ENCODE data around the gene GPD1L.

Gene GPD1L

DNA sequence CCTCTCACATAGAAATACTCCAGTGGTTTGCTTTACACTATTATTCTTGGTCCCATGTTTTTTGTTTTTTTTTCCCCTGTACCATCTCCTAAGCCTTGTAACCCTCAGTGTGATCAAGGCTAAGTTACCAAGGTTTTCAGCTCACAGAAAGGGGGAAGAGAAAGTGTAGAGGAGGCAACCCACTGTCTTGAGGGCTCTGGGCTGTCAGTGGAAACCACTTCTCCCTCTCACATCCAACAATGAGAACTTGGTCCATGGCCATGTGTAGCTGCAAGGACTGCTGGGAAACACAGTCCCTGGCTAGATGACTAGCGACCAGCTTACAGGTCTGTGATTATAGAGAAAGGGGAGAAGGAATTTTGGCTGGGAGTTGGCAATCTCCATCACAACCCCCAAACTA, 30.3 kb downstream of the GPD1L start:
- H2AFZ ChIP-seq (ENCODE audit: low read length, unreplicated experiment), result no peak overlapping the region
- no peak overlapping the region for H3K27ac ChIP-seq (ENCODE audit: low read depth, low read length)
- no peaks in the 10 kb centered on the region for H3K27me3 ChIP-seq (ENCODE audit: insufficient read depth, low read length)
- H3K4me1 ChIP-seq (ENCODE audit: control insufficient read depth, insufficient read depth, low read length, unreplicated experiment), result no peaks in the 10 kb centered on the region
- no peak overlapping the region for H3K4me3 ChIP-seq (ENCODE audit: low read depth, low read length)
- no peaks in the 10 kb centered on the region for H3K79me2 ChIP-seq (ENCODE audit: control insufficient read depth, insufficient read depth, low read length, unreplicated experiment)
- H3K36me3 ChIP-seq (ENCODE audit: insufficient read depth, low read length), result no peaks in the 10 kb centered on the region

DNA sequence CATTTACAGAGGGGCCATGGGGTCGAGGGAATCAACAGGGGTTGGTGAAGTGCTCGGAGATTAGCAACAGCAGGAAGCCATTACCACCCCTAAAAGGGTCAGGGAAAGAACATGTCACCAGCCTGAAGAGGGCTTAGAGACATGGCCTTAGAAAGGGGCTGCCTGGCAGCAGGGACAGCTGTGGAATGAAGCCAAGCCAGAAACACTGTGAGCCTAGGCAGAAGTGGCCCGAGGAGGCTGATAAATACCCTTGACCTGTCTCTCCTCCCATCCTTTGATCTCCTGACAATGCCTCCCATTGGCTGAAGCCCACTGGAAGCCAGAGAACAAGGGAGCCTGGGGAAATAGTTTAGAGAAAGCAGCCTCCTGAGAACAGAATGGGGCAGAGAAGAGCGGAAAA, 31.4 kb downstream of the GPD1L start:
- Histone ChIP-seq H3K4me1 (ENCODE audit: control insufficient read depth, insufficient read depth, low read length, unreplicated experiment) (no peaks in the 10 kb centered on the region), H3K27me3 (ENCODE audit: insufficient read depth, low read length) (no peaks in the 10 kb centered on the region), H3K79me2 (ENCODE audit: control insufficient read depth, insufficient read depth, low read length, unreplicated experiment) (no peaks in the 10 kb centered on the region), H3K4me3 (ENCODE audit: low read depth, low read length) (no peak overlapping the region), H3K36me3 (ENCODE audit: insufficient read depth, low read length) (no peaks in the 10 kb centered on the region), H2AFZ (ENCODE audit: low read length, unreplicated experiment) (no peak overlapping the region), H3K27ac (ENCODE audit: low read depth, low read length) (no peak overlapping the region)

DNA sequence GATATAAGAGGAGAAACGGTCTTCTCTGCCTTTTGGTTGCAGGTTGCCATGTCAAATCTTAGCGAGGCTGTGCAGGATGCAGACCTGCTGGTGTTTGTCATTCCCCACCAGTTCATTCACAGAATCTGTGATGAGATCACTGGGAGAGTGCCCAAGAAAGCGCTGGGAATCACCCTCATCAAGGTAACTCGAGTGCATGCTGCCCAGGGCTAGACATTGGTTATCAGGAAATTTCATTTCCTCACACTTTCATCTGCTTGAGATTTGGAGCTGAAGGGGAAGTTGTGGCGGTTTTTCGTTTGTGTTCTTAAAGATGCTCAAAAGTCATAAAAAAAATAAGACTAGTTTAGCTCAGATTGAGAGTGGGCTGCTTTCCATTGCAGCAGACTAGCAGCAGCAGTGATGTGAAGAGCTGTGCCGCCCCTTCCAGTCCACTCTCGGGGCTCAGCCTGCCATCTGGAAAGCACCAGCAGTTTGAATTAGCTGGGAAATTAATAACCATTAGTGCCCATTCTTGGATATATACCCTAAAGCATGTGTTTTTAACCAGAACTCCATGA, 32.2 kb downstream of the GPD1L start:
- no peaks in the 10 kb centered on the region for H3K36me3 ChIP-seq (ENCODE audit: insufficient read depth, low read length)
- H3K4me1 ChIP-seq (ENCODE audit: control insufficient read depth, insufficient read depth, low read length, unreplicated experiment), result no peaks in the 10 kb centered on the region
- no peak overlapping the region for H2AFZ ChIP-seq (ENCODE audit: low read length, unreplicated experiment)
- H3K79me2 ChIP-seq (ENCODE audit: control insufficient read depth, insufficient read depth, low read length, unreplicated experiment), result no peaks in the 10 kb centered on the region
- H3K4me3 ChIP-seq (ENCODE audit: low read depth, low read length), result no peak overlapping the region
- H3K27ac ChIP-seq (ENCODE audit: low read depth, low read length), result no peak overlapping the region
- no peaks in the 10 kb centered on the region for H3K27me3 ChIP-seq (ENCODE audit: insufficient read depth, low read length)

DNA sequence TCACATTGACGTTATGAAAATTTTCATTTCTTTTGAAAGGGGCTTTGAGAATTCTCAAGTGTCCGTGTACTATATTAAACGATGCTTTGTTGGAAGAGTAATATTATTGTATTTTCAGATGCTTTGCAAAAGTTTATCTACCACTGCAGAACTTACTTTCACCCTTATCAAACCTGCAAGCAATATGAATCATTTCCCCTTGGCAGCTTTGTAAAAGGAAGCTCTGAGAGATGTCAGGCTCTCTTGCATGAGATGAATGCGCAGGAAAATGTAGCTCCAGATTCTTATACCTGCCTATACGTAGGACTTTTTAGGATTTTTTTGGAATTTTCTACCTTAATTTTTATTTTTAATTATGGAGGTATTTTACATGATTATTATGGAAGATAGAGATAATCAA, 34.5 kb downstream of the GPD1L start:
- Histone ChIP-seq H3K79me2 (ENCODE audit: control insufficient read depth, insufficient read depth, low read length, unreplicated experiment) (no peaks in the 10 kb centered on the region), H3K36me3 (ENCODE audit: insufficient read depth, low read length) (no peaks in the 10 kb centered on the region), H3K27me3 (ENCODE audit: insufficient read depth, low read length) (no peaks in the 10 kb centered on the region), H3K27ac (ENCODE audit: low read depth, low read length) (no peak overlapping the region), H2AFZ (ENCODE audit: low read length, unreplicated experiment) (no peak overlapping the region), H3K4me1 (ENCODE audit: control insufficient read depth, insufficient read depth, low read length, unreplicated experiment) (no peaks in the 10 kb centered on the region), H3K4me3 (ENCODE audit: low read depth, low read length) (no peak overlapping the region)

DNA sequence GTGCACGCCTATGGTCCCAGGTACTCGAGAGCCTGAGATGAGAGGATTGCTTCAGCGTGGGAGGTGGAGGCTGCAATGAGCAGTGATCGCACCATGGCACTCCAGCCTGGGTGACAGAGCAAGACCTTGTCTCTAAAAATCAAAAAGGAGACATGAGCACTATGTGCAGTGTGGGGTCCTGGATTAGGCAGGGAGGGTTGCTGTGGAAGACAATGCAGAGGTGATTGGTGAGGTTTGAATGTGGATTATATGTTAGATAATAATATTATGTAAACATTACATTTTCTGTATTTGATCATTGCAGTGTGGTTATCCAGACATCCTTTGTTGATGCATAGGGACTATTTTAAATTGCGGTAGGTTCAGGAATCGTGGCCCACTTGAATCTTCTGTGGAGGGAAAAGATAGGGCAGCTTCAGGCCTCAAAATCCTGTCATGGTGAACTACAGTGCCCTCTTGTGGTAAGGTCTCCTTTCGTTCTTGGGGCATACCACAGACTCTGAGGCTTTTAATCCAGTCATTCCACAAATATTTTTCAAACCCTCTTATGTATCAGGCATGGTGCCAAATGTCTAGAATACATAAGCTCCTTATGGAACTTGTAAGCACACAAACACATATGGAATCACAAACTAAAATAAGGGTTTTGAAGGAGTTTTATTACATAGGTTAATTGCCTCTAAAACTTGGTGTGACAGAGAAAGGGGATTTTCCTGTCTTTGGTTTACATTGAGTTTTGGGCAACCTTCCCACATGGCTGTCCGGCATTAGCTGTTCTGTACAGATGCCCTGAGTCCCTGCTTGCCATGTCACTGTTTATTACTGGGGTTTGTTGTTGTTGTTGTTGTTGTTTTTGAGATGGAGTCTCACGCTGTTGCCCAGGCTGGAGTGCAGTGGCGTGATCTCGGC, 37.7 kb downstream of the GPD1L start:
- Histone ChIP-seq H3K79me2 (ENCODE audit: control insufficient read depth, insufficient read depth, low read length, unreplicated experiment) (no peaks in the 10 kb centered on the region), H3K4me1 (ENCODE audit: control insufficient read depth, insufficient read depth, low read length, unreplicated experiment) (peaks cover 4% of the 10 kb centered on the region), H2AFZ (ENCODE audit: low read length, unreplicated experiment) (no peak overlapping the region), H3K4me3 (ENCODE audit: low read depth, low read length) (no peak overlapping the region), H3K36me3 (ENCODE audit: insufficient read depth, low read length) (no peaks in the 10 kb centered on the region), H3K27me3 (ENCODE audit: insufficient read depth, low read length) (no peaks in the 10 kb centered on the region), H3K27ac (ENCODE audit: low read depth, low read length) (no peak overlapping the region)

DNA sequence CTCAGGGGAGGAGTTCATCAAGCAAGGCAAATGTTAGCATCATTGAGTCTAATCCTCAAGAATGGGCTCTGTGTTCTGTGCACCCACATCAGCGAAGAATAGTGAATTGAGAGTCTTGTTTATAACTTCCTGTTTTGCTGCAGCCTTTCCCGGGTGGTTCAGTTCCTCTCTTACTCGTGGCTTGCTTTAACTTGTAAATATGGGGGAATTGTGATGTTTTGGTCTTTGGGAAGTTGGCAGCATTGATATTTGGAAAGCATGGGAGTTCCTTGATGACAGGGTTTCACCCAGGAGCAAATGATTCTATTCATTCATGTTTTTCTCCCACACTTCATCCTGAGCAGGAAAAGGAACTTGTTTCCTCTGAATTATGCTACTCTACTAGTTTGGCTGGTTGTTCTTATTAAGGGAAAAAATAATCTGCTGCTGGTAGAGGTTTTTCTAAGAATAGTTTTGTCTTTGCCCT, 40.4 kb downstream of the GPD1L start:
- Histone ChIP-seq H3K36me3 (ENCODE audit: insufficient read depth, low read length) (no peaks in the 10 kb centered on the region), H3K4me3 (ENCODE audit: low read depth, low read length) (no peak overlapping the region), H2AFZ (ENCODE audit: low read length, unreplicated experiment) (no peak overlapping the region), H3K79me2 (ENCODE audit: control insufficient read depth, insufficient read depth, low read length, unreplicated experiment) (no peaks in the 10 kb centered on the region), H3K27me3 (ENCODE audit: insufficient read depth, low read length) (no peaks in the 10 kb centered on the region), H3K4me1 (ENCODE audit: control insufficient read depth, insufficient read depth, low read length, unreplicated experiment) (peaks cover 4% of the 10 kb centered on the region), H3K27ac (ENCODE audit: low read depth, low read length) (no peak overlapping the region)

DNA sequence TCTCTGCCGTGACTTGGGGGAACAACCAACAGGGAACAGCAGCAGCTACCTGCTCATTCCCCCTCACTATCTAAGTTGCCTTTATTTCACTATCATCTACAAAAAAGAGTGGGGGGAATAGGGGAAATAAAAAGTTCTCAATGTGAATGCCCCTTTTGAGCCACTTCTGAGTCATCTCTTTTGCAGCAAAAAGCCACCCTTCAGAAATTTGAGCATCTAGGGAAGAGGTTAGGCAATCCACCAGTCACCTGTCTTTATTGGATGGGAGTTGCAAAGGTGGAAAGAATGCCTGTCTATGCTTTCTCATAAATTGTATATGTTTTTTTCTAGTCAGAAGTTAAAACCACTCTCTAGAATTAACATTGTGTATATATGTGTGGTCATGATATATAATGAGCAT, 41.1 kb downstream of the GPD1L start:
- no peak overlapping the region for H3K27ac ChIP-seq (ENCODE audit: low read depth, low read length)
- peaks cover 4% of the 10 kb centered on the region for H3K4me1 ChIP-seq (ENCODE audit: control insufficient read depth, insufficient read depth, low read length, unreplicated experiment)
- H3K27me3 ChIP-seq (ENCODE audit: insufficient read depth, low read length), result no peaks in the 10 kb centered on the region
- no peak overlapping the region for H2AFZ ChIP-seq (ENCODE audit: low read length, unreplicated experiment)
- H3K36me3 ChIP-seq (ENCODE audit: insufficient read depth, low read length), result no peaks in the 10 kb centered on the region
- no peak overlapping the region for H3K4me3 ChIP-seq (ENCODE audit: low read depth, low read length)
- no peaks in the 10 kb centered on the region for H3K79me2 ChIP-seq (ENCODE audit: control insufficient read depth, insufficient read depth, low read length, unreplicated experiment)

DNA sequence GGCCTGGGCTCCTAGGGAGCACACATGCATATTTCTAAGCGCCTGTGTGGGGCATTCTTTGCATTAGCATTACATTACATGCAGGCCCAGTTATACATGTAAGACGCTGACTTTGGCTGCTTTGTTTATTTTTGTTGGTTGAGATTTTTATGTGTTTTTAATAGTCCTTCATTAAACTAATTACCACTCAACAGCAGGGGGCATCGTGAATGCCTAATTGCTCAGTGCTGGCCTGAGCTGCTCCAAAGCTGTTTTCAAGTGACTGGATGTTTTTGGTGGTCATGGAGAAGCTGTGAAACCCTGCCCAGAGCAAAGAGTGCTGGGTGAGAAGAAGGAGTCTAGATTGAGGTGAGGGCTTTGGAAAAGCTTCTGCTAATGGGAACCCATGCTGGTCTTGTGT, 41.5 kb downstream of the GPD1L start:
- no peak overlapping the region for H2AFZ ChIP-seq (ENCODE audit: low read length, unreplicated experiment)
- no peaks in the 10 kb centered on the region for H3K27me3 ChIP-seq (ENCODE audit: insufficient read depth, low read length)
- H3K4me1 ChIP-seq (ENCODE audit: control insufficient read depth, insufficient read depth, low read length, unreplicated experiment), result peaks cover 4% of the 10 kb centered on the region
- no peak overlapping the region for H3K27ac ChIP-seq (ENCODE audit: low read depth, low read length)
- H3K79me2 ChIP-seq (ENCODE audit: control insufficient read depth, insufficient read depth, low read length, unreplicated experiment), result no peaks in the 10 kb centered on the region
- no peak overlapping the region for H3K4me3 ChIP-seq (ENCODE audit: low read depth, low read length)
- no peaks in the 10 kb centered on the region for H3K36me3 ChIP-seq (ENCODE audit: insufficient read depth, low read length)

DNA sequence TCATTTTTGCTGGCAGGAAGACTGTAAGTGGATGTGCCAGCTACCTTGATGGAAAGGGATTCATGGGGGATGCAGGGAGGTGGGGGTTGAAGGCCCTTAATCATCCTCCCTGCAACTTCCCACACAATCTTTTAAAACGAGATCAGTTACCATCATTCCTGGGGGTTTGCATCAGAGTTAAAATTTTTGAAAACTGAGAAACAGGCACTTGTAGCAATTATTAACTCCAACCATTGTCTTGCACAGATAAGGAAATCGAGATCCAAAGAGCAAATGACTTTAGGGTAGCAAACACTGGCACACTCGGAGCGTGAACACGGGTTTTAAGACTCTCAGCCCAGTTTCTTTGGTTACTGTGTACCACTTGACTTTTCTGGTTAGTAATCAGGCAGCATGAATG, 41.9 kb downstream of the GPD1L start:
- Histone ChIP-seq H3K79me2 (ENCODE audit: control insufficient read depth, insufficient read depth, low read length, unreplicated experiment) (no peaks in the 10 kb centered on the region), H3K27ac (ENCODE audit: low read depth, low read length) (no peak overlapping the region), H3K27me3 (ENCODE audit: insufficient read depth, low read length) (no peaks in the 10 kb centered on the region), H3K4me1 (ENCODE audit: control insufficient read depth, insufficient read depth, low read length, unreplicated experiment) (peaks cover 4% of the 10 kb centered on the region), H3K36me3 (ENCODE audit: insufficient read depth, low read length) (no peaks in the 10 kb centered on the region), H3K4me3 (ENCODE audit: low read depth, low read length) (no peak overlapping the region), H2AFZ (ENCODE audit: low read length, unreplicated experiment) (no peak overlapping the region)

DNA sequence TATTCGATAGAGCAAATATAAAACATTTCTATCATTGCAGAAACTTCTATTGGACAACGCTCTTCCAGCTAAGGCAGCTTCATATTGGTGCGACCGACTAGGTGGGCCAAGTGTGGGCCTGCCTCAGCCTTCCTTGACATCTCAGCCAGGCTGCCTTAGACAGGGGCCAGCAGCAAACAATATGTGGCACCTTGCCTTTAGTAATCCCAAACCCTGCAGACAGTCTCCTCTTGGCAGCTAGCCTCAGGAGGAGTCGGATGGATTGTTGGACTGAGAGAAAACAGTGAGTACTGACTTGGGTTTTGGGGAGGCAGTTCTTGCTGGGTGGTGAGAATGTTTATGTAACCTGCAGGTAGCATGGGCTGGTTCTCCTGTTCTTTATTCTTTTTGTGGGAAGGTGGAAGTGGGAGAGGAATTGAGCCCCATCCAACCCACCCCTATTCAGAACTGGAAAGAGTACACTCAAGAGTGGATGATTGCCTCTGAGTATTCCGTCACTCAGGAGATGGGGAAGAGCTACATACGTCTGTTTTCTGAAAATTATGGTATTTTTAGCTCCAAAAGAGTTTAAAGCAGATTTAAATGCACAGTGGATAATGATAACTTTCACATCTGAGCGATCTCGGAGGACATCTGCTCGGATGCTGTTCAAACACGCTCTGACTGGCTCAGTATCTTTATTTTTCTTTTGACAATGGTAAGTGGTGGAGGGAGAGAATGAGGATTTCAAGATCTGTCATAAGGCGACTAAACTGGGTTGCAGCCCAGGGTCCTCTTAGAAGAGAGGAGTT, 47.2 kb downstream of the GPD1L start:
- H3K27ac ChIP-seq (ENCODE audit: low read depth, low read length), result no peak overlapping the region
- H3K79me2 ChIP-seq (ENCODE audit: control insufficient read depth, insufficient read depth, low read length, unreplicated experiment), result no peaks in the 10 kb centered on the region
- H3K4me3 ChIP-seq (ENCODE audit: low read depth, low read length), result no peak overlapping the region
- H2AFZ ChIP-seq (ENCODE audit: low read length, unreplicated experiment), result no peak overlapping the region
- H3K4me1 ChIP-seq (ENCODE audit: control insufficient read depth, insufficient read depth, low read length, unreplicated experiment), result no peaks in the 10 kb centered on the region
- H3K36me3 ChIP-seq (ENCODE audit: insufficient read depth, low read length), result no peaks in the 10 kb centered on the region
- no peaks in the 10 kb centered on the region for H3K27me3 ChIP-seq (ENCODE audit: insufficient read depth, low read length)

Measured in ACC112 (cell line).